Measurements from ENCODE around the gene BAD.

Gene BAD

GRCh38 chr11:64241491-64242374, 42.7 kb downstream of the BAD start:
- DNase-seq, result peak; percentile 29

GRCh38 chr11:64241241-64241490, 43.3 kb downstream of the BAD start:
- DNase-seq, result peak; percentile 100

- peak; percentile 99 for DNase-seq
These were observed 43.8 kb downstream of the BAD start, which contains the start of gene FKBP2 for GRCh38 chr11:64240435-64241240. Gene FKBP2, plus strand, starts transcription at chr11:64241095. Its CDS starts 1,293 bp downstream, at chr11:64242388.

- DNase-seq, result peak; percentile 21
These were observed 44.6 kb downstream of the BAD start for GRCh38 chr11:64239662-64240434.

- DNase-seq, result no peak
These were observed 45.5 kb downstream of the BAD start for GRCh38 chr11:64238999-64239398.

- DNase-seq, result no peak
These were observed 46.4 kb downstream of the BAD start for GRCh38 chr11:64238076-64238475.

GRCh38 chr11:64237484-64237951, 46.9 kb downstream of the BAD start:
- DNase-seq, result no peak

- no peak for DNase-seq
These were observed 48.9 kb downstream of the BAD start for GRCh38 chr11:64235437-64236161.

- peak; percentile 59 for DNase-seq
These were observed 49.7 kb downstream of the BAD start for GRCh38 chr11:64234647-64235379.

- DNase-seq, result peak; percentile 81
These were observed 50.4 kb downstream of the BAD start, which contains the start of gene VEGFB for GRCh38 chr11:64233913-64234586. Gene VEGFB, plus strand, starts transcription at chr11:64234584. Its CDS starts 250 bp downstream, at chr11:64234834.

- no peak for DNase-seq
These were observed 51.5 kb downstream of the BAD start for GRCh38 chr11:64232967-64233315.

GRCh38 chr11:64232182-64232966, 52.1 kb downstream of the BAD start:
- DNase-seq, result no peak

- no peak for DNase-seq
These were observed 52.9 kb downstream of the BAD start for GRCh38 chr11:64231546-64231945.

- no peak for DNase-seq
These were observed 53.5 kb downstream of the BAD start for GRCh38 chr11:64230985-64231365.

- DNase-seq, result peak; percentile 92
These were observed 54.1 kb downstream of the BAD start, which contains the start of gene DNAJC4 for GRCh38 chr11:64230171-64230984. Gene DNAJC4, plus strand, starts transcription at chr11:64230548. Its CDS starts 307 bp downstream, at chr11:64230855.

GRCh38 chr11:64229744-64230170, 54.7 kb downstream of the BAD start:
- DNase-seq, result no peak

GRCh38 chr11:64229090-64229743, 55.2 kb downstream of the BAD start:
- DNase-seq, result no peak

- no peak for DNase-seq
These were observed 57.0 kb downstream of the BAD start for GRCh38 chr11:64227405-64227956.
